ENCODE data around the gene RUFY4.

GRCh38 chr2:218040883-218041282 lies 28.2 kb upstream of the RUFY4 start:
- TF ChIP-seq CTCF (IDR thresholded peaks at IDR 0.05; ENCODE audit: low read depth, low read length) (no peak), EZH2phosphoT487 (IDR thresholded peaks at IDR 0.05; ENCODE audit: low read depth) (no peak)

Measured in OCI-LY3 (cell line).